K562 treated with DMSO at 1 percent for 4 hours (cell line): ENCODE measurements around the gene METTL17. TPM values are rescaled to one million over a fixed set of nuclear protein-coding genes. Genes with fewer than 3 reads are reported as not detected.

Experiments used
- total RNA-seq: library from RNA; unstranded; fragments of 300-600 nt; gene quantifications from 2 replicates; pipeline ENCODE4 v1.2.3, GENCODE V29; 2022; ENCODE audit not compliant: insufficient read depth

The METTL17 gene, protein sequence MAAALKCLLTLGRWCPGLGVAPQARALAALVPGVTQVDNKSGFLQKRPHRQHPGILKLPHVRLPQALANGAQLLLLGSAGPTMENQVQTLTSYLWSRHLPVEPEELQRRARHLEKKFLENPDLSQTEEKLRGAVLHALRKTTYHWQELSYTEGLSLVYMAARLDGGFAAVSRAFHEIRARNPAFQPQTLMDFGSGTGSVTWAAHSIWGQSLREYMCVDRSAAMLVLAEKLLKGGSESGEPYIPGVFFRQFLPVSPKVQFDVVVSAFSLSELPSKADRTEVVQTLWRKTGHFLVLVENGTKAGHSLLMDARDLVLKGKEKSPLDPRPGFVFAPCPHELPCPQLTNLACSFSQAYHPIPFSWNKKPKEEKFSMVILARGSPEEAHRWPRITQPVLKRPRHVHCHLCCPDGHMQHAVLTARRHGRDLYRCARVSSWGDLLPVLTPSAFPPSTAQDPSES
- total RNA-seq, result 65.2 and 77.8 TPM in 2 replicates

DNA sequence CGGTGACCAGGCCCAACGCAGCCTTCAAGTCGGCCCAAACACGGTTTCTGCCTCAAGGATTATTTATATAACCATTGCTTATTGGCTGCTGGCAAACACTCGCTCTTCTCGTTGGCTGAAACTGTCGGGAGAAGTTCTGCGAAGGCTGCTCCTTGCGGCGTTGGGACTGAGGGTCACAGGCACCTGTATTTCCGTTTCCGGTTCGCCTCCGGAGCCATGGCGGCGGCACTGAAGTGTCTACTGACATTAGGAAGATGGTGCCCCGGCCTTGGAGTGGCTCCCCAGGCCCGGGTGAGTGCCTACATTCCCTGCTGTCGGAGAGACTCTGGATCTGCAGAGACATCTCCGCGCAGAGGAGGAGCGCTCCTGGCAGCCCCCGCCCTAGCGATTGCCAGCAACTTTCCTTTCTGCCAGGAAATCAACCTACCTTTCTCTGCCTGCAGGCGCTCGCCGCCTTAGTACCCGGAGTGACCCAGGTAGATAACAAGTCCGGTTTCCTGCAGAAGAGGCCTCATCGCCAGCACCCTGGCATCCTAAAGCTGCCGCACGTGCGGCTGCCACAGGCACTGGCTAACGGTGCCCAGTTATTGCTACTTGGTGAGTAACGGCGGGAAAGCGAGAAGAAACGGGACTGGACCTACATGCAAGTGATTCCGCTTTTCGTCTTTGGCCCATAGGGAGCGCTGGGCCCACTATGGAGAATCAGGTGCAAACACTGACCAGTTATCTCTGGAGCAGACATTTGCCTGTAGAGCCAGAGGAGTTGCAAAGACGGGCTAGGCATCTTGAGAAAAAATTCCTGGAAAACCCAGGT, at the start of gene METTL17:
METTL17 (plus strand) TSS at position 194 of the 814 bp plus-strand sequence; CDS start at position 217, 23 bp downstream.

DNA sequence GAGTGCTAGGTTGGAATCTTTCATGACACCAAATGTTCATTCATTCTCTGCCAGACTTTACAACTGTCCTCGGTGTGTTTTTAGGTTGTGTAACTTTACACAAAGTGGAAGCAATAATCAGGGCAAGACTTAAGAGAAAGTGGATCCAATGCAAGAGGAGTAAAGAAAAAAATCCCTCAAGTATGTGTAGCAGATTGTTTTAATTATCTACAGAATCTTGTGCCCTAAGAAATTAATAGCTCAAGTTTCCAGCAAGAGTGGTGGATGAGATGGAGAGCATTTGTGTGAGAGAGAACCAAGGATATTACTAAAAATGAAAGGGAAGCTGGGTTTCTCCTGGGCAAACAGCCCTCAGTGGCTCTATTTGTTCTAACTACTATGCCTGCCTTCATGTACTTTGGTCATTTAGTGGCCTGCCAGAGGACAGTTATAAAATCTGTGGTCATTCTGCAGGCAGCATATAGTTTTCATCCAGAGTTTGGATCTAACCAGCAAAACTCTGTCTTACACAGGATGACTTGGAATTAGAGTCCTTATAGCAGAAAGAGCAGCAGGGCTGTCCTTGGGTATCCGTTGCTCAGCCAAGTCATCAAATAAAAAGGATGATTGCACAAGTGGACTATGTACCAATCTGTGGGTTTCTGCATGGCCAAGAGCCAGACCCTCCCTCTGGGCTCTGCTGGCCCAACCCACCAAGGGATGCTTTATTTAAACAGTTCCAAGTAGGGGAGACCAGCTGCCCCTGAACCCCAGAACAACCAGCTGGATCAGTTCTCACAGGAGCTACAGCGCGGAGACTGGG, 34.8 kb upstream of the METTL17 start, which contains the start of gene RNASE2:
RNASE2 (plus strand) TSS at position 752 of the 802 bp plus-strand sequence. CDS start 285 bp downstream, outside the sequence.

DNA sequence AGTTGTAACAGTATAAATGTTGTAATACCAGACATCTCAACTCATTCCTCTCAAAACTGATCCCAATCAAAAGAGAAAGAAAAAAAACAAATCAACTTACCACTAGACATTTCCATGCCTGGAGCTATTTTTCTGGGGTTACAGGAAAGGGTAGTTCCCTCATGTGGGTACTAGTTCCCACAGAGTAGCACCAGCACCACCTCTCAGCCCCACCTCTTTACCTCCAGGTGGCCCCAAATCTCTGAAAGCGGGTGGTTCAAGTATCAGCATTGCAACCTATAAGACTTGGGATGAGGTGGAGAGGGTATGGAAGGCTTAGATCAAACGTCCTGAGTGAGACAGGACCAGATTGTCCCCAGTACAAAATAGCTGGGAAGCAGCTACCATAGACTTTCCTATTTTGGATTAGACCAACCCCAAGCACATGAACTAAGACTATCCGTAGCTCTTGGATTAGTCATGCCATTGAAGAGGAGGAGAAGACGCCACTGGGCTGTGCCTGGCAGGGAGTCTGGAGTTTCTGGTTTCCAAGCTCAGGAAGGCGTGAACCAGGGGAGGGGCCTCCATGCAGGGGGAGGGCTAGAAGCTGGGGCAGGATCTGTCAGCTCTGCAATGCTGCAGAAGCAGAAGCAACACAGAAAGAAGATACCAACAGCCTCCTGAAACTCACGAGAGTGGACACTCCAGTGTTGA, 9.0 kb downstream of the METTL17 start, which contains the start of gene SLC39A2:
SLC39A2 (plus strand) TSS at position 620 of the 693 bp plus-strand sequence. CDS start 154 bp downstream, outside the sequence.

DNA sequence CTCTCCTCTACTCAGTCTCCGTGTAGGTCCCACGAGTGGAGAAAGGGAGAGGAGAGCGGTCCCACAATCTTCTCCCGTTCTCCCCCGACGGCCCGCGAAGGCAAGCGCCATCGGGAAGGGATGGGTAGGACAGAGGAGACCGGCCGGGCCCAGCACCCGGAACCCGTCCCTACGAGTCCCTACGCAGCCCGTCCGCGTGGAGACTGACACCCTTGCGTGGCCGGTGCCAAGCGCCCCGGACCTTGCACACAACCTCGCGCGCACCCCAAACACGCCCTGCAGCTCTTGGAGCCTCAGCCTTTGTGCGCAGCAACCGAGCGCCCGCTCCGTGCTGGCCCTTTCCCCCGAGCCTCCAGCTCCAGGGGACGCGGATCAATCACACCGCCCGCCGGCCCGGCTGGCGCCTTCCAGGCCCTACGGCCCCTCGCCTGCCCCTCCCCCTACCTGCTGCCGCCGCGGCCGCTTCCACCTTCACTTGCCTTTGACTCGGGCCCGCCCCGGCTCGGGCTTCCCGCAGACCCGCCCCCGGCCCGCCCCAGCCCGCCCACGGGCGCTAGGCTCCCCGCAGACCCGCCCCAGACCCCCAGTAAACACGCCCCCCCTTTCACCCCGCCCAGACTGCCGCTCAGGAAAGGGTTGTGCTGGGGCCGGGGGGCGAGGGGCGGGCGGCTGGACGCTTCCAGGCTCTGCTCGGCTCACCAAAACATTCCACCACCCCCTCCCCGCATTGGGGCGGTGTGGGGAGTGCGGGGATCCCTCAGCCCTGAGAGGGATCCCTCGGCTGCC, 35.0 kb downstream of the METTL17 start, which contains the start of gene NDRG2:
NDRG2 (minus strand) TSS at position 477 of the 786 bp plus-strand sequence. CDS start 1,746 bp downstream, outside the sequence.

DNA sequence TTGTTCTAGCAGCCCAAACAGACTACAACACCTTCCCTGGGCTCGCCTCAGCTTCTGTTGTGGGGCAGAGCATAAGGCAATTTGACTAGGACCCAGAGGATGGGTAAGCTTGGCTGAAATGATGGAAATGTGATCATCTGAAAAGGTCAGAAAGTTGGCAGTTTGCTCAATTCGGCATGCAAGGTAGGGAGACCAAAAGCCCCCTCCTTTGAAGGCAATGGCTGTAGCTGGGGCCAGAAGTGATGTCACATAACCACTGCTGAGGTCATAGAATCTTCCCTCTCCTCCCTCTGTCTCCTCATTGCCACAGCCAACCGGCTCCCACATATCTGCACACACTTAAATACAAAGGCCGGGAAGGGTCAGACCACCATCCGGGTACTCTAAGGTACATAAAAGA, 40.1 kb downstream of the METTL17 start, which contains the start of gene TPPP2:
TPPP2 (plus strand) TSS at position 301 of the 400 bp plus-strand sequence. CDS start 365 bp downstream, outside the sequence.

DNA sequence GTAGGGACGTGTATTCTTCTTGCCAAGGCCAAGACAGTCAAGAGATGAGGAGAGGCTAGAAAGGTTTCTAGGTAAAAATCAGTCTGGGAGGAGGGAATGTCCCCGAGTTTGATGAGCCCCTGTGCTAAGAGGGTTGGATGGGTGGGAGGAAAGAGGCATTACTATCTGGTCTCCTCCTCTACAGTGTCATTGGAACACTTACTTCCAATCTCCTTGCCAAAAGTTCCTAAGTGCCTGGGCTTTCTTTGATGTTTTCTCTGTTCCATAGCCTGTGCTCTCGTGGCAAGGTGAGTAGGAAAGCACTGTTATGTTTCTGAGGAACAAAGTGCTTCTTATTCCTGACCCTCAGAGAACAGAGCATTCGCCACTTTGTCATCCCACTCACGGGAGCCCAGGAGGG, 44.9 kb downstream of the METTL17 start, which contains the start of gene RNASE13:
RNASE13 (minus strand) TSS at position 101 of the 400 bp plus-strand sequence. CDS start 519 bp downstream, outside the sequence.

DNA sequence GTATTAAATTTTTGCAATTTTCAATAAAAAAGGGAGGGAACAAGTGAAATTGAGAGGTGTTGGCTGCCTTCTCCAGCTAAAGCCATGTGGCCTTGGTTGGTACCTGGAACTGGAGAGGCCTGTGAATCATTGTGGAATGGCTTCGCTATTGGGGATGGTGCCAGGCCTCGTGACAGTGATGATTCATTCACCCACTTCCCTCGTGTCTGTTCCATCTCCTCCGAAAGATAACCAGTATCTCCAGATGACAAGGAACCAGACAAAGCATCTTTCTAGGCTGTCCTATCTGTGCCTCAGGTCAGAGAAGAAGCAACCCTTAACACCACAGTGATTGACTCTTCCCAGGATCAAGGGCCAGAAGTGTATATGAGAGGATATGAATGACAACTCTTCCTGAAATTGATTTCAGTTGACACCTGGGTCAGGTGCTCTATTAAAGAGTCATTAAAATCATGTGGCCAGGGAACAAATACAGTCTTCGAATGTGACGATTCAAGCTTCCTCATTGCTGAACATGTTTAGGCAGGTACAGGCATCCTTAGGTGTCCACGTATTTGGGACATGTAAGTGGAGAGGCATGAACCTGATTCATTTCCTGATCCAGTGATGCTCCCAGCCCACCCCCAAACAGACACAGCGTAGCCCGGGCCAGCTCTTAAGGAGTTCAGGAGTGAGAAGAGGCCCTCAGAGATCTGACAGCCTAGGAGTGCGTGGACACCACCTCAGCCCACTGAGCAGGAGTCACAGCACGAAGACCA, 52.1 kb downstream of the METTL17 start, which contains the start of gene RNASE7:
RNASE7 (plus strand) TSS at position 687 of the 758 bp plus-strand sequence. CDS start 631 bp downstream, outside the sequence.

Other genes with a start within 250 kb of the METTL17 start
- not detected in 2 replicates for gene EDDM3A, start 244.1 kb upstream of the METTL17 start, total RNA-seq
- not detected in 2 replicates for gene EDDM3B, start 221.6 kb upstream of the METTL17 start, total RNA-seq
- gene RNASE6, start 208.7 kb upstream of the METTL17 start, total RNA-seq, result not detected in 2 replicates
- gene RNASE1, start 187.1 kb upstream of the METTL17 start, total RNA-seq, result 20.2 and 38.3 TPM in 2 replicates
- not detected in 2 replicates for gene RNASE3, start 98.6 kb upstream of the METTL17 start, total RNA-seq
- not detected in 2 replicates for gene RNASE2, start 34.5 kb upstream of the METTL17 start, total RNA-seq
- gene SLC39A2, start 9.3 kb downstream of the METTL17 start, total RNA-seq, result not detected in 2 replicates
- 81.3 and 141 TPM in 2 replicates for gene NDRG2, start 35.1 kb downstream of the METTL17 start, total RNA-seq
- gene TPPP2, start 40.2 kb downstream of the METTL17 start, total RNA-seq, result not detected in 2 replicates
- not detected in 2 replicates for gene RNASE13, start 44.8 kb downstream of the METTL17 start, total RNA-seq
- gene RNASE7, start 52.4 kb downstream of the METTL17 start, total RNA-seq, result not detected in 2 replicates
- not detected in 2 replicates for gene RNASE8, start 67.8 kb downstream of the METTL17 start, total RNA-seq
- 4.5 and 5.3 TPM in 2 replicates for gene ARHGEF40, start 80.3 kb downstream of the METTL17 start, total RNA-seq
- gene ZNF219, start 108.7 kb downstream of the METTL17 start, total RNA-seq, result 17.2 and 24.1 TPM in 2 replicates
- not detected in 2 replicates for gene TMEM253, start 111.1 kb downstream of the METTL17 start, total RNA-seq
- gene OR5AU1, start 166.1 kb downstream of the METTL17 start, total RNA-seq, result not detected in 2 replicates